BLaER1 treated with 17β-estradiol and CSF1 and Interleukin-3, amounts not matched to agents 10 nM and 100 nM (cell line): ENCODE data around the gene RAB36.

ENCODE experiments used
- H3K27ac ChIP-seq, 11 experiments: shearing (Covaris generic); formaldehyde crosslinking; 2 replicates each; pipeline ENCODE4 v1.8.1; 2022
- H3K27me3 ChIP-seq, 11 experiments: shearing (Covaris generic); formaldehyde crosslinking; 2 replicates each; pipeline ENCODE4 v1.8.1; 2022
- H3K36me3 ChIP-seq, 11 experiments: shearing (Covaris generic); formaldehyde crosslinking; 2 replicates each; pipeline ENCODE4 v1.8.1; 2022
- H3K4me1 ChIP-seq, 10 experiments: shearing (Covaris generic); formaldehyde crosslinking; 2 replicates each; pipeline ENCODE4 v1.8.1; 2022
- H3K4me2 ChIP-seq, 11 experiments: shearing (Covaris generic); formaldehyde crosslinking; 2 replicates each; pipeline ENCODE4 v1.8.1; 2022
- H3K4me3 ChIP-seq, 10 experiments: shearing (Covaris generic); formaldehyde crosslinking; 2 replicates each; pipeline ENCODE4 v1.8.1; 2022
- H3K9ac ChIP-seq, 11 experiments: shearing (Covaris generic); formaldehyde crosslinking; 2 replicates each; pipeline ENCODE4 v1.8.1; 2022
- H3K9me3 ChIP-seq, 11 experiments: shearing (Covaris generic); formaldehyde crosslinking; replicated peaks in 1 of 11; 2 replicates each; pipeline ENCODE4 v1.8.1; 2022
- H4K20me1 ChIP-seq, 11 experiments: shearing (Covaris generic); formaldehyde crosslinking; 2 replicates each; pipeline ENCODE4 v1.8.1; 2022
- Cebpa-rat ChIP-seq, 11 experiments: shearing (Covaris generic); IDR thresholded peaks; 2 replicates each; pipeline ENCODE4 v1.8.1; 2022

Gene RAB36

DNA sequence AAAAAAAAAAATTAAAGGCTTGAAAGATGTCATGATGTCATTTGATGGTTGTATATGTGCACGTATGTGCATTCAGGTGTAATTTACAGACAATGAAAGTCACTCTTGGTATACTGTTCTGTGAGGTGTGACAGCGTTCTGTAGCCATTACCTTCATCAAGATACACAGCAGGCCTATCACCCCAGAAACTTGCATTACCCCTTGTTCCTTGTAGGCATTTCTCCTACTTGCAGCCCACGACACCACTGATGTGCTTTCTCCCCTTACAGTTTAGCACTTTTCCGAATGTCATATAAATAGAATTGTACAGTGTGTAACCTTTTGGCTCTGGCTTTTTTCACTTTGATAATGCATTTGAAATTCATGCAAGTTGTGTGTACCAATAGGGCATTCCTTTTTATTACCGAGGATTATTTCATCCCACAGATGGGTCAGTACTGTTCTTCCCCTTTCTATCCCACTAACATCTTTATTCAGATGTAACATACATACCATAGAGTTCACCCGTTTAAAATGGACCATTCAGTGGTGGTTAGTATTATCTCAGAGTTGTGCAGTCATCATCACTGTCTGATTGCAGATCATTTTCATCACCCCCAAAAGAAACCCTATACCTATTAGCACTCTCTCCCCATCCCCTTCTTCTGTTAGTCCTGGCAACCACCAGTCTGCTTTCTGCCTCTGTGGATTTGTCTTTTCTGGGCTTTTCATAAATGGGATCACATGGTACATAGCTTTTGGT, 65.3 kb downstream of the RAB36 start:
- H3K27ac ChIP-seq, result 0 out of 22 replicates have a peak overlapping the region, but pooled peaks of 2 of the 11 experiments have one; percentile 4 to 57
- H3K9ac ChIP-seq, result no peak overlapping the region
- peaks cover 0 to 16% (median 7%) of the 10 kb centered on the region in 11 experiments; a peak in 16 of 22 replicates for H3K36me3 ChIP-seq
- no peaks in the 10 kb centered on the region for H3K9me3 ChIP-seq
- no peaks in the 10 kb centered on the region for H3K27me3 ChIP-seq
- TF ChIP-seq Cebpa-rat (IDR thresholded peaks at IDR 0.05), result no peak
- H3K4me3 ChIP-seq, result no peak overlapping the region
- H3K4me1 ChIP-seq, result peaks cover 18 to 92% (median 87%) of the 10 kb centered on the region in 10 experiments
- peak overlapping the region in 10 of 11 experiments; percentile 17 to 100 (median 98); a peak in 18 of 22 replicates for H3K4me2 ChIP-seq
- H4K20me1 ChIP-seq, result peaks cover 46 to 99% (median 74%) of the 10 kb centered on the region in 11 experiments; a peak in 21 of 22 replicates

DNA sequence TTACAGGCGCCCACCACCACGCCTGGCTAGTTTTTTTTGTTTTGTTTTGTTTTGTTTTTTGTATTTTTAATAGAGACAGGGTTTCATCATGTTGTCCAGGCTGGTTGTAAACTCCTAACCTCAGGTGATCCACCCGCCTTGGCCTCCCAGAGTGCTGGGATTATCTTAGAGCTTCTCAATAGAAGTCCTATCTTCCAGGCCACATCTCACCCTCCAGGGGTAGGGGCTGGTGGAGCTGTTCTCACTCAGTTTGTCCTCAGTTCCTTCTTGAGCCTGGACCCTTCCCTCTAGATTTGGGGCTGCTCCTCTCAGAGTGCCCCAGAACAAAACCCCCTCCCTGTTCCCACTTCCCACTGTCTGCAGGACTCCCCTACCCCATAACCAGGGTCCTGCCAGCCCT, 66.3 kb downstream of the RAB36 start:
- Histone ChIP-seq H3K4me2 (peak overlapping the region in 10 of 11 experiments; percentile 2 to 100 (median 98); a peak in 19 of 22 replicates), H3K9ac (peak overlapping the region in 5 of 11 experiments; percentile 16 to 59 (median 47); a peak in 8 of 22 replicates), H3K4me1 (peaks cover 28 to 98% (median 96%) of the 10 kb centered on the region in 10 experiments), H3K27ac (peak overlapping the region in 6 of 11 experiments; percentile 18 to 57 (median 34); a peak in 10 of 22 replicates), H4K20me1 (peaks cover 41 to 99% (median 79%) of the 10 kb centered on the region in 11 experiments; a peak in 21 of 22 replicates), H3K4me3 (peak overlapping the region in 2 of 10 experiments; percentile 7 to 13; a peak in 3 of 20 replicates), H3K36me3 (peaks cover 0 to 6% (median 0%) of the 10 kb centered on the region in 11 experiments; a peak in 4 of 22 replicates), H3K9me3 (no peaks in the 10 kb centered on the region), H3K27me3 (no peaks in the 10 kb centered on the region)
- no peak for TF ChIP-seq Cebpa-rat (IDR thresholded peaks at IDR 0.05)

DNA sequence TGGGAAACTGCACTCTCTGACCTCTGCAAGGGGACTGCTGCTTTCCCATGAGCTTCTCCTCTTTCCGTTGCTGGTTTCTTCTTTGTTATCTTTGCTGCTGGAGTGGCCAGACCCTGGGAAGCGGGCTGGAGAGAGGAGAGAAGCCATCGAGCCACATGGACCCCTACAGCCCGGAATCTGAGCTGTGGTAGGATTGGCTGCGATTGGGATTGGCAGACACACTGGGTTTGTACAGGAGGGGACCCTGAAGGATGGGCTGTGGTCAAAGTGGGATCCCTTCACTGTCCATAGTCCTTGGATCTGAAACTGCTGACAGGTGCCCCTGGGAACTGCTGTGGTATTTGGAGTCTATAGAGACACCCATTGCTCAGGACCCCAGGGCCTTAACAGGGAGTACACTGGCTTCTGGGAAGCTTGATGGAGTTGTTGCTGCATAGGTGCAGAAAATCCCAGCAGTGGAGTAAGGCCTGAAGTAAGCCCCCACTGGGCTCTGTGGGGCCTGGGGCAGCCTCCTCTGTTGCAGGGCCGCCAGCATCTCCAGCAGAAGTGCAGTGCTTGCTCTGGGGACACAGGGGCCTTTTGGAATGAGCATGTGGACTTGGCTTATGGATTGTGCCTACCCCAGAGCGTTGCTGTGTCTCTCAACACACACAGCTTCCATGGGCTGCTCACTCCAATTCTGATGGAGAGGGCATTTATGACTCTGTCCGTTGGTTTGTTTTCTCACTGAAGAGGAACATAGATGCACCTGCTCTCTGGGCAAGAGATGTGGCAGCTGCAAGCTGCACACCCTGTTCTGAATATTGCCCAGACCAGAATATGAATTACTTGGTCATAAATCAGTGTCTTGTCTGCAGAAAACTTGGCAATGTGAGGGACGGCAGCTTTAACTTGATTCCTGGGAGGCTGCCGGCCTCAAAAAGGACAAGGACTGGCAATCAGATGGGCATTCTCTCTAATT, 67.1 kb downstream of the RAB36 start:
- peak overlapping the region in 7 of 11 experiments; percentile 15 to 57 (median 34); a peak in 11 of 22 replicates for H3K27ac ChIP-seq
- peak overlapping the region in 2 of 10 experiments; percentile 7 to 13; a peak in 3 of 20 replicates for H3K4me3 ChIP-seq
- peak overlapping the region in 5 of 11 experiments; percentile 16 to 59 (median 47); a peak in 9 of 22 replicates for H3K9ac ChIP-seq
- H3K27me3 ChIP-seq, result no peaks in the 10 kb centered on the region
- peaks cover 0 to 6% (median 0%) of the 10 kb centered on the region in 11 experiments; a peak in 3 of 22 replicates for H3K36me3 ChIP-seq
- H3K4me1 ChIP-seq, result peaks cover 35 to 100% (median 99%) of the 10 kb centered on the region in 10 experiments
- H3K4me2 ChIP-seq, result peak overlapping the region in 10 of 11 experiments; percentile 2 to 100 (median 98); a peak in 19 of 22 replicates
- TF ChIP-seq Cebpa-rat (IDR thresholded peaks at IDR 0.05), result no peak
- H4K20me1 ChIP-seq, result peaks cover 38 to 100% (median 78%) of the 10 kb centered on the region in 11 experiments; a peak in 21 of 22 replicates
- no peaks in the 10 kb centered on the region for H3K9me3 ChIP-seq

DNA sequence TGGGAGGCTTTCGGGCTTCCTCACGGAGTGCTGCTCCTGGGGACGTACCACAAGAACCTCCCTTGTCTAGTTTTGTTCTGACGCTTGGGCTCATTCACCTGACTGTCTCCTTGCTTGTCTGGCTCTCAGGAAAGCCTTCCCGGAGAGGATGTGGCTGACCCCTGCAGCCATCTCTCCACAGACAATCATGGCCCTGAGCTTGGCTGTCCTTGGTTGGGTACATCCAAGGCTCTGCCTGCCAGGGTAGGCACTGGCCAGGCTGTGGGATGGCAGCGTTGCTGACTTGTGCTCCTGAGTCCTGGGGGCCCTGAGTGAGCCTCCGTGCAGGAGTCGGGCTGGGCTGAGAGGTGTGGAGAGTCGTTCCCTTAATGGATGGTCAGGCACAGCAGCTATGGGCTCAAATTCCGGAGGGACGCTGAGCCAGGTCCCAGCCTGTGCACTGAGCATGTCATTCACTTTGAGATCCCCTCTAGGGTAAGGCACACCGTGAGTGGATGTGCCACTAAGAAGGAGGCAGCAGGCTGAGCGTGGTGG, 67.8 kb downstream of the RAB36 start:
- Histone ChIP-seq H3K27ac (peak overlapping the region in 4 of 11 experiments; percentile 7 to 57 (median 11); a peak in 4 of 22 replicates), H3K36me3 (peaks cover 0 to 6% (median 0%) of the 10 kb centered on the region in 11 experiments; a peak in 3 of 22 replicates), H3K4me1 (peaks cover 38 to 100% (median 99%) of the 10 kb centered on the region in 10 experiments), H3K4me2 (peak overlapping the region in 9 of 11 experiments; percentile 60 to 100 (median 99); a peak in 18 of 22 replicates), H3K9ac (peak overlapping the region in 4 of 11 experiments; percentile 29 to 59 (median 50); a peak in 5 of 22 replicates), H3K27me3 (no peaks in the 10 kb centered on the region), H3K4me3 (no peak overlapping the region), H4K20me1 (peaks cover 30 to 100% (median 70%) of the 10 kb centered on the region in 11 experiments; a peak in 21 of 22 replicates), H3K9me3 (no peaks in the 10 kb centered on the region)
- no peak for TF ChIP-seq Cebpa-rat (IDR thresholded peaks at IDR 0.05)

DNA sequence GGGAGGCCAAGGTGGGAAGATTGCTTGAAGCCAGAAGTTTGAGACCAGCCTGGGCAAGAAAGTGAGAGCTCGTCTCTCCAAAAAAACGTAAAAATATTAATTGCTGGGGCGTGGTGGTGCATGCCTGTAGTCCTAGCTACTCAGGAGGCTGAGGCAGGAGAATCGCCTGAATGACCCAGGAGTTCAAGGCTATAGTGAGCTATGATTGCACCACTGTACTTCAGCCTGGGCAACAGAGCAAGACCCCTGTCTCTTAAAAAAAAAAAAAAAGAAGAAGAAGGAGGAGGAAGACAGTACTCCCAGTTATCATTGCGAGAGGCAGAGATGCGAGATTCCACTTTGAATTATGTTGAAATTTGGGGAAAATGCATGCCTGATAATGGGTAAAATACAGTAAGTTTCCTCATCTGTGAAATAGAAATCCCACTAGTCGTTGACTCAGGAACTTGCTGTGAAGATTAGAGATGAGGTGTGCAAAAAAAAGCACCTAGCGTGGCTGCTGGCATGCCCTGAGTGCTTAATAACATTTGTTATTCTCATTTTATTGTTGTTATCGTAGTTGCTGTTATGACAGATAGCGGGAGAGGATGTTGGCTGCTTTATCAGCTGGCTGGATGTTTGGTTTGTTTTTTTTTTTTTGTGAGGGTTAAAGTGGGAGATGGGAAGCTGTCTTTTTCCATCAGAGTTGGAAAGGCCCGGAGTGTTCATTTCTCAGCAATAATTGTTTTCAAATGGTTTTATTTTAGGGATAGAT, 68.5 kb downstream of the RAB36 start:
- Histone ChIP-seq H4K20me1 (peaks cover 26 to 100% (median 63%) of the 10 kb centered on the region in 11 experiments; a peak in 21 of 22 replicates), H3K9ac (peak overlapping the region in 2 of 11 experiments; percentile 8 to 54; a peak in 2 of 22 replicates), H3K27ac (peak overlapping the region in 3 of 11 experiments; percentile 14 to 57 (median 41); a peak in 5 of 22 replicates), H3K9me3 (no peaks in the 10 kb centered on the region), H3K4me1 (peaks cover 39 to 100% (median 99%) of the 10 kb centered on the region in 10 experiments), H3K27me3 (no peaks in the 10 kb centered on the region), H3K36me3 (peaks cover 0 to 6% (median 0%) of the 10 kb centered on the region in 11 experiments; a peak in 3 of 22 replicates), H3K4me3 (no peak overlapping the region), H3K4me2 (peak overlapping the region in 9 of 11 experiments; percentile 60 to 100 (median 99); a peak in 18 of 22 replicates)
- no peak for TF ChIP-seq Cebpa-rat (IDR thresholded peaks at IDR 0.05)
